GM13977 (cell line): ENCODE data around the gene DNAAF1.

ENCODE experiments used
- DNase-seq: peaks from one replicate; pipeline ENCODE4 v3.0.0; 2012; ENCODE audit warnings: low spot score
- CTCF ChIP-seq: IDR thresholded peaks from 2 replicates; pipeline ENCODE4 v1.5.1; 2012; ENCODE audit warnings: mild to moderate bottlenecking, control low read depth; ENCODE audit not compliant: insufficient read depth; ENCODE audit errors: extremely low read depth, missing control alignments
- in situ Hi-C: fragments of 300-500 bp; cut with MboI; formaldehyde crosslinking; loops from one replicate; pipeline ENCODE4 v1.12.0; 2022; ENCODE audit warnings: low sequenced_read_pairs, low pct_unique_long_range_greater_than_20kb, mixed read lengths, inconsistent platforms; ENCODE audit not compliant: unreplicated experiment

DNAAF1 gene

DNA sequence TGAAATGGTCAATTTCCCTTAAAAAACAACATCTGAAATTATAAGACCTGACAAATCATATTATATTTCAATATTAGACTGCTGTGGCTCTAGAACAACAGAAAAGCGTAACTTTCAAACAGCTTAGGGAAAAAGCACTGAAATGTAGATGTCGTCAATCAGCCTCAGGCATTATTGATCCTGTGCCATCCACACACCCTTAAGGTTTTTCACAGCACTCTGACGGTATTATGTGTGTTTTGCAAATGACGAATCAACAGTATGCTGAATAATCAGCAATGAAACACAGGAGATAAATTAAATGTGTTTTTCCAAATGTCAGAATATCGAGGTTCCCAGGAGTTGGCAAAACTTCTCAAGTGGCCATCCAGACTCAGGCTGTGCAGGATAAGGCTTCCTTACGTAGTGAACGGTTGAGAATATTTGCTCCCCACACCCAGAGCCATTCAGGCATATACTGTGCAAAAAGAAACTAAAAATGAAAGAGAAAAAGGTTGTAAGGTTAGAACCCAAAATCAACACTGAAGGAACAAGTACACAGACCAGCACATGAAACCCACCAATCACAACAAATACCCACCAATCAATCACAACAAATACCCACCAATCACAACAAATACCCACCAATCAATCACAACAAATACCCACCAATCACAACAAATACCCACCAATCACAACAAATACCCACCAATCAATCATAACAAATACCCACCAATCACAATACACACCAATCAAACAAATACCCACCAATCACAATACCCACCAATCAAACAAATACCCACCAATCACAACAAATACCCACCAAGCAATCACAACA lies 20.6 kb upstream of the DNAAF1 start:
- TF ChIP-seq CTCF, result no peak
- in situ Hi-C loops, result no loop called here
- DNase-seq, result peak; percentile 33

DNA sequence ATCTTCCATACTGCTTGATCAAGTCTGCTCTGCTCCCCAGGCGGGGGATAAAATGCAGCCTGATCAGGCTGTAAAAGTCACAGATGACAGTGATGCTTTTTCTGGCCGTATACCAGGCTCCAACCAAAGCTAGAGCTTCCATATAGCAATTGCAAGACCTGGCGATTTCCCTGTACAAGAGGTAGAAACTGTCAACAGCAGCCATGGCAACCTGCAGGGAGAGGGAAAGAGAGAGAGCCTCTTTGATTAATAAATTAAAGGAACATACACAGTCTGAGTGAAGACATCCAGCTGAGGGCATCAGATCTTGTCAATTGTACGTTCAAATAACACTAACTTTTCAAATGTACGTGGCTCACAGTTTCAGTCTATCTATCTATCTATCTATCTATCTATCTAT lies 14.0 kb upstream of the DNAAF1 start:
- TF ChIP-seq CTCF, result no peak
- in situ Hi-C loops, result no loop called here
- DNase-seq, result no peak

DNA sequence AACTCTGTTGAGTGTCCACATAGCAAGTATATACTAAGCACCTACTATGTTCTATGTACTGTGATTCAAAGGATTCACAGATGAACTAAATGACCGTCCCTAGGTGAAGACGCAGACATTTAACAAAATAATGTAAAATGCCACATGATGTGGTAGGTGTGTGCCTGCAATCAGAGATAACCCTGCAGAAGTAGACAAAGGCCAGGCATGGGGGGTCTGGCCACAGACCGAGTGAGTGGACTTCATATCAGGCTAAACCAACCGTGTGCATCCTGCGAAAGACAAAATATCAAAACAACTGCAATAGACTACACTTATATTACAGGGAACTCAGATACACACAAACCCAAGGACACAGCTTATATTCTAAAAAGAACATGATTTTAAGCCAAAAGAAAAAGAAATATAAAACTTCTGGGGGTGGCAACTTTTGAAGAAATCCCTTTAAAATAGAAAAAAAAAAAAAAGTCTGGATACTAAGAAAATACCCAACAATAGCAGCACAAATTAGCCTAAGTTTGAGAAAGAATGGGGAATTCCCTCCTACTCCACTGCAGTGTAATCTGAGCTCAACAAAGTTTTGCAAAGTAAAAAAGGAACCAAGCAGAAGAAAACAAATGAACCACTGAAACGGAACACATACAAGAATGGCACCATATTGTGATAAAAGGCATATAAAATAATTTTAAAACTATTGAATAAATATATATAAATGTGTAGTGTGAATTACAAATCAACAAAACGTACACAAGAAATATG lies 12.4 kb upstream of the DNAAF1 start:
- in situ Hi-C loops, result no loop called here
- no peak for TF ChIP-seq CTCF
- peak; percentile 50 for DNase-seq

DNA sequence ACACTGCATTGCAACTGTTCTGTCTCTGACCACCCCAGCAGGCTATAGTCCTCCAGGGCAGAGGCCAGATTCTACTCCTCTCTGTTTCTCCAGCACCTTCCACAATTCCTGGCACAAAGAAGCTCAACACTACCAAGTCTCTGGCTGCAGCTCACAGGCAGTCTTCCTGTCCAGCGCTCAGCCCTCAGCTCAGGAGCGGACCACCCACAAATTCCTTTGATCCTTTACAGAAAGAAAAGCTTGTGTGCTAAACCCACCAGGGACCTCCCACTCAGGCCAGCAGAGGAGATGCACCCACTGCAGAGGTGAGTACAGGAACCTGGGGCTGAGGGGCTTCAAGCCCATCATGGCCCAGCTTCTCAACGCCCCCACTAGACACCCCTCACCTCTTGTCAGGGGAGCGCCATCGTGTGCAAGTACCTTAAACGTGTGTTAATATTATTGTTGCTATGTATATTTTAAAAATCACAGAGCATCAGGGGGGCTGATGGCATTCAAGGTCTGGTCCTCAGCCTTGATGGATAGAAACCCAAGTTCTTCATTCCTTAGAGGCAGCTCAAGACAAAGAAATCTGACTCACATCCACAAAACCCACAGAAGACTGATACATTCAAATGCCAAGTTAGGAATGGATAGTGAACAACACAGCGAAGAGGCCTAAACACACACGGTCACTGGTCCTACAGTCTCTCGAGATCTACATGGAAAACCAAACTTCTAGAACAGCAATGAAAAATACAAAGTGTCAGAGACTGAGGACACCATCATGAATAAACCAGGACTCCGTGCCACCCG lies 8.6 kb upstream of the DNAAF1 start:
- no peak for TF ChIP-seq CTCF
- no peak for DNase-seq
- in situ Hi-C loops, result no loop called here

- DNase-seq, result no peak
- no peak for TF ChIP-seq CTCF
- in situ Hi-C loops, result no loop called here
Observed at GRCh38 chr16:84137287-84137686, 7.8 kb upstream of the DNAAF1 start.

- in situ Hi-C loops, result no loop called here
- no peak for TF ChIP-seq CTCF
- no peak for DNase-seq
Observed at GRCh38 chr16:84137769-84138357, 7.2 kb upstream of the DNAAF1 start.
